Gastrocnemius medialis (tissue), 4 donors: ENCODE results near the gene OR6A2.

Experiments used
- POLR2A ChIP-seq, 2 donors: fragments of 450-650 bp; IDR thresholded peaks; one replicate each; pipeline ENCODE4 v1.6.1; 2017; ENCODE audit warnings: antibody characterized with exemption in 2 of 2, mild to moderate bottlenecking in 2 of 2, moderate library complexity in 2 of 2
- TF ChIP-seq, protein P1 (sequence below), 5 experiments: fragments of 450-650 bp in 3 of 5; fragments of 200-600 bp in 2 of 5; sonication (generic) in 2 of 5; IDR thresholded peaks in 4 of 5; conservative IDR thresholded peaks in 1 of 5; 1 replicate in 4 of 5; 2 replicates in 1 of 5; pipeline ENCODE4 v1.5.1; 2016 to 2019; ENCODE audit warnings: antibody characterized with exemption in 5 of 5, mild to moderate bottlenecking in 3 of 5, moderate library complexity in 3 of 5

DNA sequence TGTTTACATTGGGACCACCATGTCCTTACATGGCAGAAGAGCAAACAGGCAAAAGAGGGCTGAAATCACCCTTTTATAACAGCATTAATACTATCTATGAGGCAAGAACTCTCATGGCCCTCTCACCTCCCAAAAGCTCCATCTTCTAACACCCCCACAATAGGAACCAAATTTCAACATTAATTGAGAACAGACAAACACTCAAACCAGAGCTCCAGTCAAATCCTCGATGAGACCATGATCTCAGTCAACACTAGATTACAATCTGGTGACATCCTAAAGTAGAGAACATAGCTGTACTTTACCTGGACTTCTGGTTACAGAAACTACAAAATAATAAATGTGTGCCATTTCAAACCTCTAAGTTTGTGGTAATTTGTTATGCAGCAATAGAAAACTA lies 52.9 kb downstream of the OR6A2 start:
- TF ChIP-seq, protein P1, sequence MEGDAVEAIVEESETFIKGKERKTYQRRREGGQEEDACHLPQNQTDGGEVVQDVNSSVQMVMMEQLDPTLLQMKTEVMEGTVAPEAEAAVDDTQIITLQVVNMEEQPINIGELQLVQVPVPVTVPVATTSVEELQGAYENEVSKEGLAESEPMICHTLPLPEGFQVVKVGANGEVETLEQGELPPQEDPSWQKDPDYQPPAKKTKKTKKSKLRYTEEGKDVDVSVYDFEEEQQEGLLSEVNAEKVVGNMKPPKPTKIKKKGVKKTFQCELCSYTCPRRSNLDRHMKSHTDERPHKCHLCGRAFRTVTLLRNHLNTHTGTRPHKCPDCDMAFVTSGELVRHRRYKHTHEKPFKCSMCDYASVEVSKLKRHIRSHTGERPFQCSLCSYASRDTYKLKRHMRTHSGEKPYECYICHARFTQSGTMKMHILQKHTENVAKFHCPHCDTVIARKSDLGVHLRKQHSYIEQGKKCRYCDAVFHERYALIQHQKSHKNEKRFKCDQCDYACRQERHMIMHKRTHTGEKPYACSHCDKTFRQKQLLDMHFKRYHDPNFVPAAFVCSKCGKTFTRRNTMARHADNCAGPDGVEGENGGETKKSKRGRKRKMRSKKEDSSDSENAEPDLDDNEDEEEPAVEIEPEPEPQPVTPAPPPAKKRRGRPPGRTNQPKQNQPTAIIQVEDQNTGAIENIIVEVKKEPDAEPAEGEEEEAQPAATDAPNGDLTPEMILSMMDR (IDR thresholded peaks at IDR 0.05 in 4 of 5, conservative IDR thresholded peaks at IDR 0.05 in 1 of 5) = no peak
- no peak for TF ChIP-seq POLR2A (IDR thresholded peaks at IDR 0.05)
